ENCODE results near the gene EFHC1.
A peak's percentile ranks its signal among the peaks of the same experiment; 100 is the strongest.

The EFHC1 gene

DNA sequence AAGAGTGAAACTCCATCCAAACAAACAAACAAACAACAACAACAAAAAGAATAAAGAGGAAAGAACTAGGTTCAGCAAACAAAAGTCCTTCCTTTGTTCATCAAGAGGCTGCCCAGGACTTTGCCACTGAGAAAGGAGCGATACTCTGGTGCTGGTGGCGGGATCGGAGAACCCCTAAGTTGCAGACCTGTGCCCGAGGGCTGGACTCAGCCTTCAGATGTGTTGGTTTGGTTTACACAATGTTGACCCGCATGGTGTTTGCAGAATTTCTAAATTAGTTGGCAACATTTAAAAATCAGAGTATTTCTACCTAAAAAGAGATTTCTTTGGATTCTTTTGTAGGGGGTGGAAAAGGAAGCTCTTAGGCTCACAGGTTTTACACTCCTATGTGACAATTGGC is 114.2 kb downstream of the EFHC1 start:
- no peaks in the 10 kb centered on the region; a peak in 1 of 22 replicates for H3K9me3 ChIP-seq (replicated peaks in 1 of 11)
- H3K4me1 ChIP-seq: peaks cover 45 to 64% (median 61%) of the 10 kb centered on the region in 10 experiments
- H3K36me3 ChIP-seq: peaks cover 25 to 68% (median 39%) of the 10 kb centered on the region in 11 experiments
- H3K4me2 ChIP-seq: peak overlapping the region in 9 of 11 experiments; percentile 76 to 91 (median 90); a peak in 18 of 22 replicates
- no peak overlapping the region for H3K4me3 ChIP-seq
- peak overlapping the region in 8 of 11 experiments; percentile 28 to 75 (median 64); a peak in 16 of 22 replicates for H3K27ac ChIP-seq
- H4K20me1 ChIP-seq: peaks cover 0 to 95% (median 23%) of the 10 kb centered on the region in 11 experiments; a peak in 10 of 22 replicates
- TF ChIP-seq Cebpa-rat (IDR thresholded peaks at IDR 0.05): no peak
- peak overlapping the region in 3 of 11 experiments; percentile 3 to 48 (median 45); a peak in 2 of 22 replicates for H3K9ac ChIP-seq
- no peaks in the 10 kb centered on the region for H3K27me3 ChIP-seq

DNA sequence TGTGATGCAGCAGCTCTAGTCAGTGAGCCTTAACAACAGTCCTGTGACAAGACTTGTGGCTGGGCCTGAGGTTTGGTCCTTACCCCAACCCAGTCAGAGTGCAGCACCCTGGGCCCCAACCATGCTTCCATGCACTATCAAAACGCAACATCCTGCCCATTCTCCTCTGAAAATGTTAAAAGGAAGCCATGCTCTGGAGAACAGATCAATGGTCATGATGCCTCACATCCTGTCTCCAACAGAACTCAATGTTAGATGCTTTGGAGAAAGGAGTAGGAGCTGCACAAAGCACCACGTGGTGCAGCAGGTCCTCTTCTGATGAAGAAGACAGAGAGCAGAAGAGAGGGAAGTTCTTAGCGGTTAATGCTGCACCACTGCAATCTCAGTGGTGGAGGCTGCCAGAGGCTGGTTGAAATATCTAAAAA is 114.8 kb downstream of the EFHC1 start:
- Histone ChIP-seq H3K4me1 (peaks cover 50 to 69% (median 67%) of the 10 kb centered on the region in 10 experiments), H3K9ac (peak overlapping the region in 5 of 11 experiments; percentile 9 to 56 (median 48); a peak in 5 of 22 replicates), H3K27me3 (no peaks in the 10 kb centered on the region), H3K4me2 (peak overlapping the region; percentile 36 to 91 (median 89)), H3K27ac (peak overlapping the region in 8 of 11 experiments; percentile 59 to 75 (median 66); a peak in 17 of 22 replicates), H3K36me3 (peaks cover 19 to 66% (median 37%) of the 10 kb centered on the region in 11 experiments), H3K4me3 (no peak overlapping the region), H3K9me3 (replicated peaks in 1 of 11) (no peaks in the 10 kb centered on the region), H4K20me1 (peaks cover 0 to 95% (median 23%) of the 10 kb centered on the region in 11 experiments; a peak in 10 of 22 replicates)
- TF ChIP-seq Cebpa-rat (IDR thresholded peaks at IDR 0.05): no peak

DNA sequence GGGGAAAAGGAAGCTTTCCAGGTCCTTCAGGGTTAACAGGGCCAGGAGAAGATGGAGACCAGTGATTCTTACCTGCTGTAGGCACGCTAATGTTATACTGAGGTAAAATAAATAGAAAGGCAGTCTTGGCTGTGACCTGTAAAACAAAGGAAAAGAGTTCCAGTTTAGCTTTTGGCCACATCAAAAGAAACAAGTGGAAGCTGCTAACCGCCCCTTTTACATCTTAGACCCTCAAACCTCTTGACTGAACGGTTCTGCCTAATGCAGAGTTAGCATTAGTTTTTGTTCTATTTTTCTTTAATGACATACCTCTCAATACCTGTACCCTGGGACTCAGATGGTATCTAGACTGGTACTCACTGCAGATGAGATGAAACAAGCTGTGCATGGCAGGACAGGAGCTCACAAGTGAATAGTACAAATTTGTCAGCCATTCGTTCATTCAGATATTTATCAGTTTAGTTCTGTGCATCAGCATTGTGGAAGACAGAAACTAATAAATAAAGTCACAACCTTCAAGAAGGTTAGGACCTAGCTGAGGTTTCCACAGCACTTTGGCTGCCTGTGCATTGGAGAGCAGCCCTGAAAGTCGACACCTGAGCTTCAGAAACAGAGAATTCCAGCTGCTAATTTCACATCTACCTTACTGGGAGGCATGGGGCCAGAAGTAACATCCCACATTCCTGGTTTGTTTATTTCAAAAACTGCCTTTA is 115.7 kb downstream of the EFHC1 start:
- no peaks in the 10 kb centered on the region for H3K27me3 ChIP-seq
- peak overlapping the region in 8 of 11 experiments; percentile 59 to 75 (median 66); a peak in 16 of 22 replicates for H3K27ac ChIP-seq
- no peak for TF ChIP-seq Cebpa-rat (IDR thresholded peaks at IDR 0.05)
- H3K9ac ChIP-seq: peak overlapping the region in 7 of 11 experiments; percentile 9 to 59 (median 56); a peak in 12 of 22 replicates
- peaks cover 0 to 95% (median 25%) of the 10 kb centered on the region in 11 experiments; a peak in 10 of 22 replicates for H4K20me1 ChIP-seq
- no peaks in the 10 kb centered on the region for H3K9me3 ChIP-seq (replicated peaks in 1 of 11)
- H3K4me2 ChIP-seq: peak overlapping the region; percentile 36 to 91 (median 89); a peak in 21 of 22 replicates
- H3K4me1 ChIP-seq: peaks cover 59 to 78% (median 74%) of the 10 kb centered on the region in 10 experiments
- peak overlapping the region in 3 of 10 experiments; percentile 1 to 28 (median 27); a peak in 2 of 20 replicates for H3K4me3 ChIP-seq
- H3K36me3 ChIP-seq: peaks cover 16 to 62% (median 28%) of the 10 kb centered on the region in 11 experiments; a peak in 21 of 22 replicates

DNA sequence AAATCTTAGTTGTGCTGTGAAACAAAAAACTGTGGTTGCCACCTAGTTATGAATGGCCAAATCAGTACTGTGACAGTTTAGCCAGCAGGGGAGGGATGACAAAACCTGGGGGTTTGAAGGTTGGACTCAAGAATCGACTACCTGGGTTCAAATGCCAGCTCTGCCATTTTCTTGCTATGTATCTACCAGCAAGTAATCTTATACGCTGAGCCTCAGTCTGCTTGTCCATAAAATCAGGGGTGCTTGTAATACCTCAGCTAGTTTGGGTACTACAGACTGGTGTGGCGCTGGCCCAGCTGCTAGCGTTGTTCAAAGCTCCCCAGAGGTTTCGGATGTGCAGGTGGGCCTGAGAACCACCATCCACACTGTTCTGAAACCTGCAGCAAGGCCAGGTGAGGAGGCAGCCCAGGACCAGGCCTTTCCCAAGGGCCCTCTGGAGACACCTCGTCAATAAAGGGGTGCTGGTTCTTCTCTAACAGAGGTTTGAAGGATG is 116.3 kb downstream of the EFHC1 start:
- Histone ChIP-seq H3K27me3 (no peaks in the 10 kb centered on the region), H3K9me3 (replicated peaks in 1 of 11) (no peaks in the 10 kb centered on the region), H3K4me2 (peak overlapping the region; percentile 70 to 91 (median 89)), H4K20me1 (peaks cover 0 to 95% (median 25%) of the 10 kb centered on the region in 11 experiments; a peak in 10 of 22 replicates), H3K9ac (peak overlapping the region in 6 of 11 experiments; percentile 3 to 59 (median 56); a peak in 10 of 22 replicates), H3K27ac (peak overlapping the region in 7 of 11 experiments; percentile 4 to 75 (median 69); a peak in 13 of 22 replicates), H3K4me1 (peaks cover 60 to 84% (median 74%) of the 10 kb centered on the region in 10 experiments), H3K4me3 (peak overlapping the region in 3 of 10 experiments; percentile 1 to 28 (median 23); a peak in 4 of 20 replicates), H3K36me3 (peaks cover 12 to 56% (median 26%) of the 10 kb centered on the region in 11 experiments; a peak in 21 of 22 replicates)
- TF ChIP-seq Cebpa-rat (IDR thresholded peaks at IDR 0.05): no peak

DNA sequence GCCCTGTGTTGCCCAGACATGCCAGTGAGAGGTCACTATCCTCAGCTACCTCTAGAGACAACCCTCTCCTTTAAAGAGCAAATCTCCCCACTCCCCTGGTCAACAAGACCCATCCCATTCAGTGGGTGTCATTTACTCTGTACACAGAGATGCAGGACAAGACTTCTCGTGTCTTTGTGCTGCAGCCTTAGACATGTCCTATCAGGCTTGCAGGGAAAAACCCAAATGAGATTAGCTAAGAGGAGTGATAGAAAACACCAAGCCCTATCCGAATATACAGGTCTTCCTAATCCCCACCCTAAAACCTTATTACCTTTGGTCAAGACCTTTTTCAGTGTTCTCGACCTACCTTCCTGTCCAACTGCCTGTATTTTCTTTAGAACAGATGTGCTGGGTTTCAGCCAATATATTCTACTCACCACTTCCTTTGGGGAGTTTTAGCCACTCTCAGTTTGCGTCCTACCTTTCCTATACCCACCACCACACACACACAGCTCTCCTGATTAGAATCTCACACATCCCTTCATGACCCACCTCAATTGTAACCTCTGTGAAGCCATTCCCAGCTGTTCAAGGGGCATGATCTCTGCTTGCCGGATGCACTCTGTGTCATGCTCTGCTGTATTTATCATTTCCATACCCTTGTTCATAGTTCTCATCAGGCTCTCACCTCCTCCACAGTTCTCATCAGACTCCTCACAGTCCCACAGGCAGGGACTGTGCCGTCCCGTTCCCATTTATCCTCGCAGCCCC is 117.0 kb downstream of the EFHC1 start:
- no peaks in the 10 kb centered on the region for H3K9me3 ChIP-seq (replicated peaks in 1 of 11)
- H3K4me3 ChIP-seq: peak overlapping the region in 4 of 10 experiments; percentile 11 to 28 (median 18); a peak in 5 of 20 replicates
- H3K36me3 ChIP-seq: peaks cover 9 to 54% (median 23%) of the 10 kb centered on the region in 11 experiments; a peak in 21 of 22 replicates
- peak overlapping the region in 9 of 11 experiments; percentile 3 to 60 (median 42); a peak in 12 of 22 replicates for H3K9ac ChIP-seq
- no peaks in the 10 kb centered on the region for H3K27me3 ChIP-seq
- peak overlapping the region; percentile 70 to 91 (median 89) for H3K4me2 ChIP-seq
- peaks cover 0 to 95% (median 25%) of the 10 kb centered on the region in 11 experiments; a peak in 10 of 22 replicates for H4K20me1 ChIP-seq
- H3K4me1 ChIP-seq: peaks cover 60 to 90% (median 75%) of the 10 kb centered on the region in 10 experiments
- no peak for TF ChIP-seq Cebpa-rat (IDR thresholded peaks at IDR 0.05)
- H3K27ac ChIP-seq: peak overlapping the region in 8 of 11 experiments; percentile 49 to 75 (median 66); a peak in 16 of 22 replicates

DNA sequence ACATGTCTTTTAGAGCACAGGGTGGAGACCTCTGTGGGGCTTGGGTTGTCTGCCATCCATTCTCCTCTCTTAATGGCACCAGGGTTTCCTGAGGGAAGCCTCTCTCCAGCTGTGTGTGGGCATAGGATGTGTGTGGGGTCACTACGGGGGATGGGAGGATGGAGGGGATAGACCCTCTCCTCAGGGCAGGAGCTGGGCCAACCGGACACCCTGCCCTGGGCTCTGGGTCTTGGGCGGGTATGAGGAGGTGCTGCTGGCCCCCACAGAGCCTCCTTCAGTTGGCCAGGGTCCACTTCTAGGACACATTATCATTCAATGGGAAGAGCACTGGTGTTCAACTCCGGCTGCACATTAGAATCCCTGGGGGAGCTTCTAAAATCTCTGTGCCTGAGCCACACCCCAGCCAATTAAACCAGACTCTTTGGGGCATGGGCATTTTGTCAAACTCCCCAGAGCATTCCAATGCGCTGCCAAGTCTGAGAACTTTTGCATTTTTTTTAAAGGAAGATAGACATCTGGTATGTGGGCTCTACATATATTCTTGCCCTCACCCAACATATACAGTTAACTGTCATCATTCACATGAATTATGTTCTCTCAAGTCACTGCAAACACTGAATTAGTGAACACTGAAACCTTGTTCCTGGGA is 118.2 kb downstream of the EFHC1 start:
- TF ChIP-seq Cebpa-rat (IDR thresholded peaks at IDR 0.05): no peak
- H4K20me1 ChIP-seq: peaks cover 0 to 97% (median 25%) of the 10 kb centered on the region in 11 experiments; a peak in 10 of 22 replicates
- peaks cover 6 to 59% (median 21%) of the 10 kb centered on the region in 11 experiments; a peak in 21 of 22 replicates for H3K36me3 ChIP-seq
- H3K4me3 ChIP-seq: peak overlapping the region in 2 of 10 experiments; percentile 11 to 23; a peak in 2 of 20 replicates
- no peaks in the 10 kb centered on the region for H3K27me3 ChIP-seq
- H3K9ac ChIP-seq: peak overlapping the region in 4 of 11 experiments; percentile 38 to 60 (median 58); a peak in 5 of 22 replicates
- peak overlapping the region in 8 of 11 experiments; percentile 49 to 75 (median 66); a peak in 14 of 22 replicates for H3K27ac ChIP-seq
- H3K4me1 ChIP-seq: peaks cover 60 to 93% (median 75%) of the 10 kb centered on the region in 10 experiments
- H3K4me2 ChIP-seq: peak overlapping the region; percentile 70 to 91 (median 89)
- H3K9me3 ChIP-seq (replicated peaks in 1 of 11): no peaks in the 10 kb centered on the region

DNA sequence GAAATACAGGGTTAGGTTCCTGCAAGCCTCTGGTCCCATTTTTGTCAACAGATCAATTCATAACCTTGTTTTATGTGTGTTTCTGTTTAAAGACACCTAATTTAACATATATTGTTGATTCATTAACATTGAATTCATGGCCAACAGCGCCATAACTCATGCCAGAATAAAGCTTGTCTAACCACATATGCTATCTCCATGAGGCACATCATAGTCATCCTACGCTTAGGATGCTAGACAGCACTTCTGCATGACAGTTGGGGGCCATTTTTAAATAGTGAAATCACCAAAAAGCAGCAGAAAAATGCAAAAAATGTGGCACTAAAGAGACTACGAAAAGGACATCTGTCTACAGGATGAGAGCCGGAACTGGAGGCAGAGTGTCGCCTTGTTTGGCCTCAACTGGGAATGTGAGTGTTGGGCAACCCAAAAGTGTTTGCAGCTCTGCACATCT is 118.8 kb downstream of the EFHC1 start:
- Histone ChIP-seq H3K4me2 (peak overlapping the region; percentile 70 to 91 (median 89); a peak in 19 of 22 replicates), H3K9ac (no peak overlapping the region), H3K4me1 (peaks cover 60 to 94% (median 76%) of the 10 kb centered on the region in 10 experiments), H3K4me3 (no peak overlapping the region; a peak in 1 of 20 replicates), H3K36me3 (peaks cover under 1 to 59% (median 17%) of the 10 kb centered on the region in 11 experiments; a peak in 17 of 22 replicates), H3K27ac (peak overlapping the region in 3 of 11 experiments; percentile 69 to 75 (median 70); a peak in 4 of 22 replicates), H3K27me3 (no peaks in the 10 kb centered on the region), H4K20me1 (peaks cover 0 to 99% (median 28%) of the 10 kb centered on the region in 11 experiments; a peak in 10 of 22 replicates), H3K9me3 (replicated peaks in 1 of 11) (no peaks in the 10 kb centered on the region)
- no peak for TF ChIP-seq Cebpa-rat (IDR thresholded peaks at IDR 0.05)
